Breast epithelium (tissue), 3 donors: Measurements from ENCODE around the gene ATP5F1B.

ENCODE experiments used
- CTCF ChIP-seq, 3 donors: fragments of 450-650 bp; IDR thresholded peaks; one replicate each; pipeline ENCODE4 v1.5.1; 2016 to 2017; ENCODE audit warnings: antibody characterized with exemption in 3 of 3, mild to moderate bottlenecking in 3 of 3, moderate library complexity in 3 of 3
- POLR2A ChIP-seq: fragments of 450-650 bp; IDR thresholded peaks from one replicate; pipeline ENCODE4 v1.6.1; 2016; ENCODE audit warnings: antibody characterized with exemption, mild to moderate bottlenecking, moderate library complexity
- POLR2AphosphoS5 ChIP-seq, 3 donors: sonication (generic); formaldehyde crosslinking; IDR thresholded peaks; one replicate each; pipeline ENCODE4 v1.6.1; 2017; ENCODE audit warnings: antibody characterized with exemption in 3 of 3

- TF ChIP-seq CTCF (IDR thresholded peaks at IDR 0.05), result no peak
- no peak for TF ChIP-seq POLR2AphosphoS5 (IDR thresholded peaks at IDR 0.05)
- no peak for TF ChIP-seq POLR2A
Measured at GRCh38 chr12:56661979-56662638, 16.3 kb upstream of the ATP5F1B start.
